ENCODE results near the gene FNTB. TPM values are rescaled to one million over a fixed set of nuclear protein-coding genes. Genes with fewer than 3 reads are reported as not detected.
"Not testable (repeated sequence)": the region's sequence is repeated elsewhere in the genome, so short reads cannot be mapped to it uniquely, and the experiment has no call there.

FNTB gene
- total RNA-seq, 1 donor from 2014 or later, result 21.6 TPM

GRCh38 chr14:65027127-65027799 lies 40.6 kb downstream of the FNTB start:
- DNase-seq (ENCODE audit: low spot score), result no peak

GRCh38 chr14:65028937-65029336 lies 42.2 kb downstream of the FNTB start:
- no peak for DNase-seq (ENCODE audit: low spot score)
- Mint-ChIP-seq H3K36me3 (ENCODE audit: low read depth) (peaks cover 37% of the 10 kb centered on the region), H3K9me3 (ENCODE audit: low read depth) (no peaks in the 10 kb centered on the region), H3K4me1 (ENCODE audit: low read depth) (no peaks in the 10 kb centered on the region), H3K4me3 (ENCODE audit: unreplicated experiment) (no peak overlapping the region), H3K27ac (ENCODE audit: unreplicated experiment) (no peak overlapping the region), H3K27me3 (ENCODE audit: low read depth) (no peaks in the 10 kb centered on the region)
- TF ChIP-seq CTCF (IDR thresholded peaks at IDR 0.05), result no peak

More at GRCh38 chr14:65027127-65027799, 40.6 kb downstream of the FNTB start:
- H3K27ac Mint-ChIP-seq (ENCODE audit: unreplicated experiment), result no peak overlapping the region
- H3K27me3 Mint-ChIP-seq (ENCODE audit: low read depth), result no peaks in the 10 kb centered on the region
- H3K36me3 Mint-ChIP-seq (ENCODE audit: low read depth), result peaks cover 34% of the 10 kb centered on the region
- no peak for TF ChIP-seq CTCF (IDR thresholded peaks at IDR 0.05)
- no peaks in the 10 kb centered on the region for H3K4me1 Mint-ChIP-seq (ENCODE audit: low read depth)
- H3K4me3 Mint-ChIP-seq (ENCODE audit: unreplicated experiment), result no peak overlapping the region
- no peaks in the 10 kb centered on the region for H3K9me3 Mint-ChIP-seq (ENCODE audit: low read depth)

- H3K4me3 Mint-ChIP-seq (ENCODE audit: unreplicated experiment); DNase-seq (ENCODE audit: low spot score); H3K27me3 Mint-ChIP-seq (ENCODE audit: low read depth); H3K27ac Mint-ChIP-seq (ENCODE audit: unreplicated experiment); H3K9me3 Mint-ChIP-seq (ENCODE audit: low read depth): not testable (repeated sequence)
- Mint-ChIP-seq H3K4me1 (ENCODE audit: low read depth) (peaks cover 11% of the 10 kb centered on the region), H3K36me3 (ENCODE audit: low read depth) (peaks cover 37% of the 10 kb centered on the region)
Measured at GRCh38 chr14:65031321-65031720, 44.6 kb downstream of the FNTB start.

- H3K4me1 Mint-ChIP-seq (ENCODE audit: low read depth), result peaks cover 11% of the 10 kb centered on the region
- H3K4me3 Mint-ChIP-seq (ENCODE audit: unreplicated experiment), result no peak overlapping the region
- no peak overlapping the region for H3K27ac Mint-ChIP-seq (ENCODE audit: unreplicated experiment)
- H3K27me3 Mint-ChIP-seq (ENCODE audit: low read depth), result no peaks in the 10 kb centered on the region
- TF ChIP-seq CTCF (IDR thresholded peaks at IDR 0.05), result no peak
- H3K9me3 Mint-ChIP-seq (ENCODE audit: low read depth), result no peaks in the 10 kb centered on the region
- no peak for DNase-seq (ENCODE audit: low spot score)
- peaks cover 30% of the 10 kb centered on the region for H3K36me3 Mint-ChIP-seq (ENCODE audit: low read depth)
Measured at GRCh38 chr14:65032319-65032718, 45.6 kb downstream of the FNTB start.

- no peak for DNase-seq (ENCODE audit: low spot score)
- TF ChIP-seq CTCF (IDR thresholded peaks at IDR 0.05), result no peak
- Mint-ChIP-seq H3K4me3 (ENCODE audit: unreplicated experiment) (no peak overlapping the region), H3K36me3 (ENCODE audit: low read depth) (peaks cover 23% of the 10 kb centered on the region), H3K9me3 (ENCODE audit: low read depth) (no peaks in the 10 kb centered on the region), H3K27me3 (ENCODE audit: low read depth) (no peaks in the 10 kb centered on the region), H3K4me1 (ENCODE audit: low read depth) (peaks cover 11% of the 10 kb centered on the region), H3K27ac (ENCODE audit: unreplicated experiment) (no peak overlapping the region)
Measured at GRCh38 chr14:65033181-65033580, 46.5 kb downstream of the FNTB start.

- H3K4me3 Mint-ChIP-seq (ENCODE audit: unreplicated experiment), result no peak overlapping the region
- H3K27me3 Mint-ChIP-seq (ENCODE audit: low read depth), result no peaks in the 10 kb centered on the region
- no peak for DNase-seq (ENCODE audit: low spot score)
- no peak overlapping the region for H3K27ac Mint-ChIP-seq (ENCODE audit: unreplicated experiment)
- peaks cover 16% of the 10 kb centered on the region for H3K4me1 Mint-ChIP-seq (ENCODE audit: low read depth)
- no peaks in the 10 kb centered on the region for H3K9me3 Mint-ChIP-seq (ENCODE audit: low read depth)
- no peak for TF ChIP-seq CTCF (IDR thresholded peaks at IDR 0.05)
- H3K36me3 Mint-ChIP-seq (ENCODE audit: low read depth), result peaks cover 23% of the 10 kb centered on the region
Measured at GRCh38 chr14:65034021-65034420, 47.3 kb downstream of the FNTB start.
